VCaP (cell line): ENCODE measurements around the gene GRIPAP1.
A peak's percentile ranks its signal among the peaks of the same experiment; 100 is the strongest.

ENCODE experiments used
- H3K27ac ChIP-seq: fragments of 450-650 bp; 2 replicates; pipeline ENCODE4 v1.5.1; 2017
- TF ChIP-seq, protein P1 (sequence below): fragments of 450-650 bp; conservative IDR thresholded peaks from 2 replicates; pipeline ENCODE4 v1.5.1; 2017; ENCODE audit warnings: mild to moderate bottlenecking, moderate library complexity

Gene GRIPAP1

DNA sequence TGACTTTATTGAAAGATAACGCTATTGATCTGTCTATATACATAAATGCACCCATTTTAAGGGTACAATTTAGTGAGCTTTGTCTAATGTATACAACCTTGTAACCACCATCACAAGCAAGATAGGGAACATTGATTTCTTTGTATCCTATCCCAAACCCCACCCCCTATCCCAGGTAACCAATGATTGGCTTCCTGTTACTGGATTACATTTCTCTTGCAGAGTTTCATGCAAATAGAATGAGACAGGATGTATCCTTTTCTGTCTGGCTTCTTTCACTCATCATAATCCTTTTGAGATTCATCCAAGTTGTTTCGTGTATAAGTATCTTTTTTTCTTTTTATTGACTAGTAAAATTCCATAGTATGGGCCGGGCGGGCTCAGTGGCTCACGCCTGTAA is 1.6 kb upstream of the GRIPAP1 start:
- no peak overlapping the region for H3K27ac ChIP-seq

DNA sequence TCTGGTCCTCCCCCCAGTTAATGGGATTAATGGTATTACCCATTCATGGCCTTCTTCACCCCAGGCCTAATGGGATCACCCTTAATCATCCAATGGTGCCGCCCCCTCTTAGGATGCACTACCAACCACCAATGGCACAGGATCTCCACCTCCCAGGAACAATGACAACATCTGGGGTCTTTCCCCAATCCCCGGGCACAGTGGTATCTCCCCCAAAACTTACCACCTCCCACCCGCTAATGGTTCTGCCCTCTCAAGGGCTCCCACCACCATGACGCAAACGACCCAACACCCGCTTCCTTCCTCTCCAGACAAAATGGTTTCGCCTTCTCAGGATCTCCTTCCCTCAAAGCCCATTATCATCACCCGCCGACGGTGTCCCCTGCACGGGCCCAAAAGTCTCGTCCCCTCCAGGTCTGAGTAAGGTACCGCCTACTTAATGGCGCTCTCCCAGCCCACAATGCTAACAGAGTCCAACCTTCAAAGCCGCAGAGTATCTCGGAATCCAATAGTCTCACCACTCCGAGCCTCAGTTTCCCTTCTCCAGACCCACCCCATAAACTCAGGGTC is 458 bp downstream of the GRIPAP1 start:
- TF ChIP-seq, protein P1, sequence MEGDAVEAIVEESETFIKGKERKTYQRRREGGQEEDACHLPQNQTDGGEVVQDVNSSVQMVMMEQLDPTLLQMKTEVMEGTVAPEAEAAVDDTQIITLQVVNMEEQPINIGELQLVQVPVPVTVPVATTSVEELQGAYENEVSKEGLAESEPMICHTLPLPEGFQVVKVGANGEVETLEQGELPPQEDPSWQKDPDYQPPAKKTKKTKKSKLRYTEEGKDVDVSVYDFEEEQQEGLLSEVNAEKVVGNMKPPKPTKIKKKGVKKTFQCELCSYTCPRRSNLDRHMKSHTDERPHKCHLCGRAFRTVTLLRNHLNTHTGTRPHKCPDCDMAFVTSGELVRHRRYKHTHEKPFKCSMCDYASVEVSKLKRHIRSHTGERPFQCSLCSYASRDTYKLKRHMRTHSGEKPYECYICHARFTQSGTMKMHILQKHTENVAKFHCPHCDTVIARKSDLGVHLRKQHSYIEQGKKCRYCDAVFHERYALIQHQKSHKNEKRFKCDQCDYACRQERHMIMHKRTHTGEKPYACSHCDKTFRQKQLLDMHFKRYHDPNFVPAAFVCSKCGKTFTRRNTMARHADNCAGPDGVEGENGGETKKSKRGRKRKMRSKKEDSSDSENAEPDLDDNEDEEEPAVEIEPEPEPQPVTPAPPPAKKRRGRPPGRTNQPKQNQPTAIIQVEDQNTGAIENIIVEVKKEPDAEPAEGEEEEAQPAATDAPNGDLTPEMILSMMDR, result no peak
- H3K27ac ChIP-seq, result peak overlapping the region; percentile 52; the same call in 1 of the 2 replicates

More for the DNA sequence above, 1.6 kb upstream of the GRIPAP1 start:
- TF ChIP-seq, protein P1, result no peak

DNA sequence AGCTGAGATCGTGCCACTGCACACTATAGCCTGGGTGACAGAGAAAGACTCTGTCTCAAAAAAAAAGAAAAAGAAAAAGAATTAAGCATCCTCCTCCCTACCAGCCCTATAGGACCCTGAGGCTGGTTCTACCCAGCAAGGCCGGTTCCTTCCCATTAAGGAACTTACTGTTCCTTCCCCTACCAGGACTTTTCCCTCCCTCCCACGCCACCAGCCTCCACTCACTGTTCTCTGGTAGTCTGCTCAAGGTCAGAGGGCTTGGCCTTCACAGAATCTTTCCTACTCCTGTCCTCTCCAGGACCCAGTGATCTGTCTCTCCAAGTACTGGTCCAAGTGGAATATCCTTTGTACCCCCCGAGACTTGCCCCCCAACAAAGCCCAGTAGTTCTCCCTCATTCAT is 1.4 kb downstream of the GRIPAP1 start:
- H3K27ac ChIP-seq, result no peak overlapping the region
- TF ChIP-seq, protein P1, result no peak

DNA sequence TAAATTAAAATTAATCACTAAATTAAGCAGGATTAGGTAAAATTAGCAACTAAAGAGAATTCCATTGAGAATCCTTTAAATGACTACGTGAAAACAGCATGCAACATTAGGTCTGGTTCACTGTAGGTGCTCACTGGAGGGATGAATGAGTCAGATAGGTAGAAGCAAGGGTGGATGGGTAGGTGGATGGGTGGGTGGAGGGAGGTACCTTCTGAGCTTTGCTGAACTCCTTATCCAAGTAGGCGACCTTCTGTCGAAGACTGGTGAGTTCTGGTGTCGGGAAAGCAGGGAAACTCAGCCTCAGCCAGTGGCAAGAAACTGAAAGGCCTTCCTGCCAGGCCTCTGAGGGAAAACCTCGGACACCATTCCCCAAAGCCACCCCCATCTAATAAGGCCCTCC is 3.0 kb downstream of the GRIPAP1 start:
- no peak overlapping the region for H3K27ac ChIP-seq
- TF ChIP-seq, protein P1, result no peak

DNA sequence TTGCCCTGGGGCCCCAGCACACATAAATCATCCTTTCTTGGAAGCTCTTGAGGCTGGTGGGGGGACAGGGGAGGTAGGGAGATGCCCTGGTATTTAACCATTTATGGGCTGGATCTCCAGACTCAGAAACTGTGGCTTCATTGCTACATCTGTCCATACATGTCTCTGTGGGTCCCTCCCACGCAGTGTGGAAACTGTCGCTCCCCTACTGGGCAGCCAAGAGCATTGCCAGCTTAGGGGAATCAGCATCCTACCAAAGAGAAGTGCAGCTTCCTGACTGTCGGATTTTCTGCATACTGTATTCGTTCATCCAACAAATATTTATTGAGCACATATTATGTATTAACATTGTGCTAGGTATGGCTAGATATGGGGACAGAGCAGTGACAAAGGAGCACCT is 3.7 kb downstream of the GRIPAP1 start:
- TF ChIP-seq, protein P1, result no peak
- H3K27ac ChIP-seq, result no peak overlapping the region

DNA sequence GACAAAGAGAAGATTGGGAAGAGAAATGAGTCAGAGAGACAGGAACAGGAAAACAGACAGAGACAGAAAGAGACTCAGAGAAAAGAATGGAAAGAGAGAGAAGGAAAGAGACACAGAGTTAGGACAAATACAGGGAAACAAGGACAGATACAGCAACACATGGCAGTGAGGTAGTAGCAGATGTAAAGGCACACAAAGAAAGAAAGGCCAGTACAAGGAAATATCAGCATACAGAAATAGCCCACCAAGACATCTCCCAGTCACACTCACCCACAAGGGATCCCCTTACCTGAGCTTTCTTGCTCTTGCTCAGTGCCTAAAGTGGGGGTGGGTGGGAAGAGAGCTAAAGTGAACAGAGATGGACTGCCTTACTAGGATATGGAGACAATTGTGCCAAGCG is 4.2 kb downstream of the GRIPAP1 start:
- no peak overlapping the region for H3K27ac ChIP-seq
- TF ChIP-seq, protein P1, result no peak

DNA sequence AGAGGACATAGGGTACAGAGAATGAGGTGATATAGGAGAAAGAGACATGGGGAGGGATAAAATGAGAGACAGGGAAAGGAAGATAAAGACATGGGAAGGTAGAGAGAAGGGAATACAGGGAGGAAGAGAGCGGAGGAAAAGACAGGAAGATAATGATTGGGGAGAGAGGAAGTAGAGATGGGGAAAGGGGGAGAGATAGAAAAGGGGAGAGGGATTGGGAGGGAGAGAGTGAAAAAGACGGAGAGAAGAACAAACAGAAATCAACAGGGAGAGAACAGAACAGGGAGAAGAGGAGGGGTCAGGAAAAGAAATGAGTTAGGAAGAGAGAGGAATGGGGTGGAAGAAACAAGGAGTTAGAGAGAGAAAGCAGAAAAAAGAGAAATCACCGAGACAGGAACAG is 4.6 kb downstream of the GRIPAP1 start:
- no peak overlapping the region for H3K27ac ChIP-seq
- TF ChIP-seq, protein P1, result no peak
